GM12878 (cell line): ENCODE measurements around the gene STAG1. TPM values are rescaled to one million over a fixed set of nuclear protein-coding genes. Genes with fewer than 3 reads are reported as not detected.

Experiments
- ATAC-seq: fragments of 200-7000 bp; cut with Tn5 transposase; 3 replicates; pipeline ENCODE4 v1.9.1; 2020; ENCODE audit warnings: mild to moderate bottlenecking, moderate library complexity
- BruUV-seq: library from RNA; stranded (reverse); fragments of 400-500 nt; replicated peaks from 2 replicates; lab custom pipeline; 2021; lab: Mats Ljungman, UMichigan
- CTCF ChIA-PET: fragments of 300-600 bp; sonication (Branson Sonifier 250); formaldehyde crosslinking; extraction: SDS; loops from one replicate; lab custom pipeline; 2021; ENCODE audit warnings: inconsistent platforms; lab: Yijun Ruan, JAX
- POLR2A ChIA-PET: fragments of 350-600 bp; formaldehyde crosslinking; extraction: SDS; loops from one replicate; lab custom pipeline; 2021; ENCODE audit warnings: inconsistent platforms; lab: Charles Lee
- RAD21 ChIA-PET: fragments of 300-600 bp; sonication (Branson Sonifier 250); formaldehyde crosslinking; loops from one replicate; lab custom pipeline; 2023; ENCODE audit warnings: antibody characterized with exemption; ENCODE audit not compliant: unreplicated experiment; lab: Charles Lee
- SMC1A ChIA-PET: fragments of 300-600 bp; sonication (Branson Sonifier 250); formaldehyde crosslinking; loops from one replicate; lab custom pipeline; 2023; ENCODE audit not compliant: unreplicated experiment, uncharacterized antibody; lab: Charles Lee
- DNase-seq: peaks from one replicate; pipeline ENCODE4 v3.0.0-alpha.2; 2011; ENCODE audit warnings: low read depth, low spot score
- FAIRE-seq: peaks from 3 replicates; lab custom pipeline; 2011; peaks lifted over from hg19 to GRCh38; lab: Jason Lieb, UNC
- H2AFZ ChIP-seq: 2 replicates; pipeline ENCODE4 v1.6.0; 2011; ENCODE audit warnings: low read depth, low read length, control low read depth; ENCODE audit not compliant: control insufficient read depth
- H3K27ac ChIP-seq: 2 replicates; pipeline ENCODE4 v1.5.1; 2011; ENCODE audit warnings: control low read depth; ENCODE audit not compliant: control insufficient read depth, insufficient read depth
- H3K27me3 ChIP-seq, 2 experiments: replicated peaks in 1 of 2; 2 replicates each; pipeline versions ENCODE4 v1.6.0 to v1.6.1; 2011; ENCODE audit warnings: low read length in 1 of 2; ENCODE audit not compliant: control insufficient read depth in 2 of 2, insufficient read depth in 2 of 2
- H3K36me3 ChIP-seq, 2 experiments: 2 replicates each; pipeline ENCODE4 v1.5.1; 2011; ENCODE audit warnings: low read length in 1 of 2; ENCODE audit not compliant: control insufficient read depth in 2 of 2, insufficient read depth in 2 of 2
- H3K4me1 ChIP-seq: 2 replicates; pipeline ENCODE4 v1.6.1; 2011; ENCODE audit warnings: mild to moderate bottlenecking, low read length, moderate library complexity, mixed read lengths; ENCODE audit not compliant: control insufficient read depth, insufficient read depth
- H3K4me2 ChIP-seq: 2 replicates; pipeline ENCODE4 v1.6.0; 2011; ENCODE audit warnings: control low read depth; ENCODE audit not compliant: control insufficient read depth, insufficient read depth
- H3K4me3 ChIP-seq: fragments of 200-600 bp; sonication (generic); 2 replicates; pipeline ENCODE4 v1.5.1; 2016
- H3K79me2 ChIP-seq: 2 replicates; pipeline ENCODE4 v1.6.0; 2011; ENCODE audit warnings: low read length; ENCODE audit not compliant: control insufficient read depth, insufficient read depth
- H3K9ac ChIP-seq: 2 replicates; pipeline ENCODE4 v1.8.0; 2011; ENCODE audit warnings: low read length, control low read depth, mixed read lengths; ENCODE audit not compliant: control insufficient read depth, insufficient read depth
- H3K9me3 ChIP-seq: replicated peaks from 3 replicates; pipeline ENCODE4 v1.5.1; 2011; ENCODE audit warnings: mild to moderate bottlenecking, low read length; ENCODE audit not compliant: control insufficient read depth, insufficient read depth
- H4K20me1 ChIP-seq: 2 replicates; pipeline ENCODE4 v1.6.0; 2011; ENCODE audit not compliant: control insufficient read depth, insufficient read depth
- EZH2 ChIP-seq: IDR thresholded peaks from 2 replicates; pipeline ENCODE4 v1.6.1; 2012; ENCODE audit warnings: low read depth, mild to moderate bottlenecking, control low read depth, inconsistent platforms, low read length, borderline replicate concordance; ENCODE audit not compliant: control insufficient read depth
- GATAD2B ChIP-seq: fragments of 450-650 bp; conservative IDR thresholded peaks from 2 replicates; pipeline ENCODE4 v1.6.1; 2017; ENCODE audit warnings: low read depth, mild to moderate bottlenecking, moderate library complexity
- NR2C1 ChIP-seq: fragments of 450-650 bp; IDR thresholded peaks from 2 replicates; pipeline ENCODE4 v1.6.1; 2017; ENCODE audit warnings: antibody characterized with exemption, mild to moderate bottlenecking, moderate library complexity
- PAX5 ChIP-seq: IDR thresholded peaks from 2 replicates; pipeline ENCODE4 v1.6.1; 2011; ENCODE audit warnings: low read depth, low read length, borderline replicate concordance
- SIN3A ChIP-seq: IDR thresholded peaks from 2 replicates; pipeline ENCODE4 v1.6.1; 2012; ENCODE audit warnings: low read depth, low read length, improper control_type of control experiment
- SREBF2 ChIP-seq: IDR thresholded peaks from 2 replicates; pipeline ENCODE4 v1.6.1; 2012; ENCODE audit warnings: mild to moderate bottlenecking, low read length
- SUPT20H ChIP-seq: IDR thresholded peaks from 2 replicates; pipeline ENCODE4 v1.6.1; 2011; ENCODE audit warnings: low read depth, mild to moderate bottlenecking, low read length, moderate library complexity, borderline replicate concordance; ENCODE audit not compliant: control insufficient read depth
- TCF12 ChIP-seq: IDR thresholded peaks from 2 replicates; pipeline ENCODE4 v1.6.1; 2011; ENCODE audit warnings: low read depth, mild to moderate bottlenecking, low read length
- ZBED1 ChIP-seq: IDR thresholded peaks from 2 replicates; pipeline ENCODE4 v1.6.1; 2016; ENCODE audit warnings: borderline replicate concordance
- ZNF207 ChIP-seq: fragments of 450-650 bp; IDR thresholded peaks from 2 replicates; pipeline ENCODE4 v1.6.1; 2014; ENCODE audit warnings: antibody characterized with exemption, mild to moderate bottlenecking, borderline replicate concordance
- ZNF24 ChIP-seq: fragments of 450-650 bp; IDR thresholded peaks from 2 replicates; pipeline ENCODE4 v1.6.1; 2017; ENCODE audit warnings: antibody characterized with exemption, mild to moderate bottlenecking
- ZSCAN29 ChIP-seq: fragments of 450-650 bp; IDR thresholded peaks from 2 replicates; pipeline ENCODE4 v1.6.1; 2017; ENCODE audit warnings: mild to moderate bottlenecking, moderate library complexity
- in situ Hi-C: fragments of 300-500 bp; cut with MboI; formaldehyde crosslinking; loops from 9 replicates; pipeline ENCODE4 v1.14.3; 2018; ENCODE audit warnings: mixed read lengths
- intact Hi-C: fragments of 100-400 bp; cut with micrococcal nuclease; formaldehyde crosslinking; loops from one replicate; pipeline ENCODE4 v1.14.2; 2022; ENCODE audit not compliant: unreplicated experiment
- polyA plus RNA-seq, 11 experiments: library from polyadenylated mRNA; depleted of rRNA in 4 of 11; unstranded in 6 of 11; stranded (reverse) in 5 of 11; fragments of >200 nt; fragmentation: Nextera tagmentation in 4 of 11; fragmentation: Illumina TruSeq in 1 of 11; extraction: Ambion mirVana in 4 of 11; extraction: Trizol in 1 of 11; gene quantifications; 1 replicate in 1 of 11; 2 replicates in 10 of 11; pipeline versions ENCODE4 v1.2.1 to v1.2.3, GENCODE V29; 2011 to 2016; ENCODE audit warnings: inconsistent platforms in 2 of 11, missing spikeins in 2 of 11, low read depth in 1 of 11
- total RNA-seq, 4 experiments: library from RNA; depleted of rRNA in 3 of 4; stranded (reverse); fragments of >200 nt in 3 of 4; fragmentation: Illumina TruSeq in 1 of 4; extraction: Trizol in 1 of 4; gene quantifications; 2 replicates each; pipeline versions ENCODE4 v1.2.1 to v1.2.3, GENCODE V29; 2013 to 2021
- TF ChIP-seq, protein P1 (sequence below): fragments of 450-650 bp; IDR thresholded peaks from 2 replicates; pipeline ENCODE4 v1.6.1; 2017; ENCODE audit warnings: mild to moderate bottlenecking
- TF ChIP-seq, protein P2 (sequence below): fragments of 450-650 bp; IDR thresholded peaks from 2 replicates; pipeline ENCODE4 v1.6.1; 2017; ENCODE audit warnings: mild to moderate bottlenecking, low read depth, inconsistent platforms; ENCODE audit not compliant: poor library complexity, severe bottlenecking
- TF ChIP-seq, protein P3 (sequence below): fragments of 450-650 bp; IDR thresholded peaks from 2 replicates; pipeline ENCODE4 v1.6.1; 2016; ENCODE audit warnings: mild to moderate bottlenecking, moderate library complexity, borderline replicate concordance
- TF ChIP-seq, protein P4 (sequence below): fragments of 450-650 bp; IDR thresholded peaks from 2 replicates; pipeline ENCODE4 v1.6.1; 2016; ENCODE audit warnings: mild to moderate bottlenecking

The STAG1 gene
- total and polyA plus RNA-seq, 10 of the 15 experiments (the other 5 are each of a cell fraction or from before 2014, with no cell fraction given), result 4.4 to 30.1 (median 20.2) TPM

DNA sequence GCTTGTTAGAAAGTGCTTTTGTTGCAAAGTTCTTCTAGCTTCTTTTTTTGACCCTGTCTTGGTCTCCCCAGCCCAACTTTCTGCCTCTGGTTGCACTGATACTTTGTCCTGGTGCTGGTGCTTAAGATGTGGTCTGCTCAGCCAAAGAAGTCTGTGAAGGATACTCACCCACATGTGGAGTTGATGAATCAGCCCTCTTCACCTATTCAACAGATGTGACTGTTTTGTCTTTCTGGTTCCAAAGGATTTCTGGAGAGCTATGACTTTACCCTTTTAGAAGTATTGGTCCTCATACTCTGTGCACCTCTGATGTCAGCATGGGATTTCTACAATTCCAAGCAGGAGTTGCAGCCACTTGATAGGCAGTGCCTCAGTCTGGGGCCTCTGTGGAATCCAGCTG lies 418.0 kb downstream of the STAG1 start:
- RAD21 ChIA-PET, result interaction anchor here (0.7 to 1.1 kb wide), 3 partner anchors 9 to 418 kb away, joined by 3 to 5 read pairs (median 3); partner anchors contain the start of gene STAG1
- H3K79me2 ChIP-seq, result no peaks in the 10 kb centered on the region
- no peak overlapping the region for H3K4me3 ChIP-seq
- no peak for DNase-seq
- intact Hi-C loops, result no loop called here
- H3K9ac ChIP-seq, result no peak overlapping the region
- in situ Hi-C loops, result no loop called here
- no peak for FAIRE-seq
- no peak overlapping the region for H2AFZ ChIP-seq
- H3K4me1 ChIP-seq, result no peaks in the 10 kb centered on the region
- H3K36me3 ChIP-seq, result peaks cover 7 to 14% of the 10 kb centered on the region in 2 experiments
- no peak overlapping the region for H3K27ac ChIP-seq
- POLR2A ChIA-PET, result no interaction called here
- no peak overlapping the region for H3K4me2 ChIP-seq
- SMC1A ChIA-PET, result interaction anchor here (1.8 kb wide), 1 partner anchor 419 kb away, joined by 5 read pairs; the partner anchor contains the start of gene STAG1
- ATAC-seq, result no peak
- H3K9me3 ChIP-seq, result no peaks in the 10 kb centered on the region
- BruUV-seq, result no TSS peak
- no peaks in the 10 kb centered on the region for H4K20me1 ChIP-seq
- CTCF ChIA-PET, result interaction anchor here (1.3 to 2.1 kb wide), 4 partner anchors 18 to 680 kb away, joined by 3 to 11 read pairs (median 5); no protein-coding TSS in a partner anchor
- H3K27me3 ChIP-seq, result no peaks in the 10 kb centered on the region
- TF ChIP-seq ZSCAN29 (no peak), ZNF207 (no peak), SUPT20H (no peak), TCF12 (no peak), ZBED1 (no peak), PAX5 (no peak), ZNF24 (no peak), SREBF2 (no peak), EZH2 (no peak), SIN3A (no peak), GATAD2B (no peak), NR2C1 (no peak)
- TF ChIP-seq, protein P1, sequence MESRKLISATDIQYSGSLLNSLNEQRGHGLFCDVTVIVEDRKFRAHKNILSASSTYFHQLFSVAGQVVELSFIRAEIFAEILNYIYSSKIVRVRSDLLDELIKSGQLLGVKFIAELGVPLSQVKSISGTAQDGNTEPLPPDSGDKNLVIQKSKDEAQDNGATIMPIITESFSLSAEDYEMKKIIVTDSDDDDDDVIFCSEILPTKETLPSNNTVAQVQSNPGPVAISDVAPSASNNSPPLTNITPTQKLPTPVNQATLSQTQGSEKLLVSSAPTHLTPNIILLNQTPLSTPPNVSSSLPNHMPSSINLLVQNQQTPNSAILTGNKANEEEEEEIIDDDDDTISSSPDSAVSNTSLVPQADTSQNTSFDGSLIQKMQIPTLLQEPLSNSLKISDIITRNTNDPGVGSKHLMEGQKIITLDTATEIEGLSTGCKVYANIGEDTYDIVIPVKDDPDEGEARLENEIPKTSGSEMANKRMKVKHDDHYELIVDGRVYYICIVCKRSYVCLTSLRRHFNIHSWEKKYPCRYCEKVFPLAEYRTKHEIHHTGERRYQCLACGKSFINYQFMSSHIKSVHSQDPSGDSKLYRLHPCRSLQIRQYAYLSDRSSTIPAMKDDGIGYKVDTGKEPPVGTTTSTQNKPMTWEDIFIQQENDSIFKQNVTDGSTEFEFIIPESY, result no peak
- TF ChIP-seq, protein P2, sequence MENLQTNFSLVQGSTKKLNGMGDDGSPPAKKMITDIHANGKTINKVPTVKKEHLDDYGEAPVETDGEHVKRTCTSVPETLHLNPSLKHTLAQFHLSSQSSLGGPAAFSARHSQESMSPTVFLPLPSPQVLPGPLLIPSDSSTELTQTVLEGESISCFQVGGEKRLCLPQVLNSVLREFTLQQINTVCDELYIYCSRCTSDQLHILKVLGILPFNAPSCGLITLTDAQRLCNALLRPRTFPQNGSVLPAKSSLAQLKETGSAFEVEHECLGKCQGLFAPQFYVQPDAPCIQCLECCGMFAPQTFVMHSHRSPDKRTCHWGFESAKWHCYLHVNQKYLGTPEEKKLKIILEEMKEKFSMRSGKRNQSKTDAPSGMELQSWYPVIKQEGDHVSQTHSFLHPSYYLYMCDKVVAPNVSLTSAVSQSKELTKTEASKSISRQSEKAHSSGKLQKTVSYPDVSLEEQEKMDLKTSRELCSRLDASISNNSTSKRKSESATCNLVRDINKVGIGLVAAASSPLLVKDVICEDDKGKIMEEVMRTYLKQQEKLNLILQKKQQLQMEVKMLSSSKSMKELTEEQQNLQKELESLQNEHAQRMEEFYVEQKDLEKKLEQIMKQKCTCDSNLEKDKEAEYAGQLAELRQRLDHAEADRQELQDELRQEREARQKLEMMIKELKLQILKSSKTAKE, result no peak
- TF ChIP-seq, protein P3, sequence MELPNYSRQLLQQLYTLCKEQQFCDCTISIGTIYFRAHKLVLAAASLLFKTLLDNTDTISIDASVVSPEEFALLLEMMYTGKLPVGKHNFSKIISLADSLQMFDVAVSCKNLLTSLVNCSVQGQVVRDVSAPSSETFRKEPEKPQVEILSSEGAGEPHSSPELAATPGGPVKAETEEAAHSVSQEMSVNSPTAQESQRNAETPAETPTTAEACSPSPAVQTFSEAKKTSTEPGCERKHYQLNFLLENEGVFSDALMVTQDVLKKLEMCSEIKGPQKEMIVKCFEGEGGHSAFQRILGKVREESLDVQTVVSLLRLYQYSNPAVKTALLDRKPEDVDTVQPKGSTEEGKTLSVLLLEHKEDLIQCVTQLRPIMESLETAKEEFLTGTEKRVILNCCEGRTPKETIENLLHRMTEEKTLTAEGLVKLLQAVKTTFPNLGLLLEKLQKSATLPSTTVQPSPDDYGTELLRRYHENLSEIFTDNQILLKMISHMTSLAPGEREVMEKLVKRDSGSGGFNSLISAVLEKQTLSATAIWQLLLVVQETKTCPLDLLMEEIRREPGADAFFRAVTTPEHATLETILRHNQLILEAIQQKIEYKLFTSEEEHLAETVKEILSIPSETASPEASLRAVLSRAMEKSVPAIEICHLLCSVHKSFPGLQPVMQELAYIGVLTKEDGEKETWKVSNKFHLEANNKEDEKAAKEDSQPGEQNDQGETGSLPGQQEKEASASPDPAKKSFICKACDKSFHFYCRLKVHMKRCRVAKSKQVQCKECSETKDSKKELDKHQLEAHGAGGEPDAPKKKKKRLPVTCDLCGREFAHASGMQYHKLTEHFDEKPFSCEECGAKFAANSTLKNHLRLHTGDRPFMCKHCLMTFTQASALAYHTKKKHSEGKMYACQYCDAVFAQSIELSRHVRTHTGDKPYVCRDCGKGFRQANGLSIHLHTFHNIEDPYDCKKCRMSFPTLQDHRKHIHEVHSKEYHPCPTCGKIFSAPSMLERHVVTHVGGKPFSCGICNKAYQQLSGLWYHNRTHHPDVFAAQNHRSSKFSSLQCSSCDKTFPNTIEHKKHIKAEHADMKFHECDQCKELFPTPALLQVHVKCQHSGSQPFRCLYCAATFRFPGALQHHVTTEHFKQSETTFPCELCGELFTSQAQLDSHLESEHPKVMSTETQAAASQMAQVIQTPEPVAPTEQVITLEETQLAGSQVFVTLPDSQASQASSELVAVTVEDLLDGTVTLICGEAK, result no peak
- TF ChIP-seq, protein P4, sequence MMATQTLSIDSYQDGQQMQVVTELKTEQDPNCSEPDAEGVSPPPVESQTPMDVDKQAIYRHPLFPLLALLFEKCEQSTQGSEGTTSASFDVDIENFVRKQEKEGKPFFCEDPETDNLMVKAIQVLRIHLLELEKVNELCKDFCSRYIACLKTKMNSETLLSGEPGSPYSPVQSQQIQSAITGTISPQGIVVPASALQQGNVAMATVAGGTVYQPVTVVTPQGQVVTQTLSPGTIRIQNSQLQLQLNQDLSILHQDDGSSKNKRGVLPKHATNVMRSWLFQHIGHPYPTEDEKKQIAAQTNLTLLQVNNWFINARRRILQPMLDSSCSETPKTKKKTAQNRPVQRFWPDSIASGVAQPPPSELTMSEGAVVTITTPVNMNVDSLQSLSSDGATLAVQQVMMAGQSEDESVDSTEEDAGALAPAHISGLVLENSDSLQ, result no peak
